Activated CD8-positive, alpha-beta memory T cell treated with anti-CD3 and anti-CD28 coated beads, Interleukin-2, amount 50 U/mL, for 4 hours (primary cell): ENCODE measurements around the gene CCDC138.
"Not testable (repeated sequence)": the region's sequence is repeated elsewhere in the genome, so short reads cannot be mapped to it uniquely, and the experiment has no call there.

ENCODE experiments used
- DNase-seq: peaks from one replicate; pipeline ENCODE4 v3.0.0-alpha.2; 2020

CCDC138 gene, protein sequence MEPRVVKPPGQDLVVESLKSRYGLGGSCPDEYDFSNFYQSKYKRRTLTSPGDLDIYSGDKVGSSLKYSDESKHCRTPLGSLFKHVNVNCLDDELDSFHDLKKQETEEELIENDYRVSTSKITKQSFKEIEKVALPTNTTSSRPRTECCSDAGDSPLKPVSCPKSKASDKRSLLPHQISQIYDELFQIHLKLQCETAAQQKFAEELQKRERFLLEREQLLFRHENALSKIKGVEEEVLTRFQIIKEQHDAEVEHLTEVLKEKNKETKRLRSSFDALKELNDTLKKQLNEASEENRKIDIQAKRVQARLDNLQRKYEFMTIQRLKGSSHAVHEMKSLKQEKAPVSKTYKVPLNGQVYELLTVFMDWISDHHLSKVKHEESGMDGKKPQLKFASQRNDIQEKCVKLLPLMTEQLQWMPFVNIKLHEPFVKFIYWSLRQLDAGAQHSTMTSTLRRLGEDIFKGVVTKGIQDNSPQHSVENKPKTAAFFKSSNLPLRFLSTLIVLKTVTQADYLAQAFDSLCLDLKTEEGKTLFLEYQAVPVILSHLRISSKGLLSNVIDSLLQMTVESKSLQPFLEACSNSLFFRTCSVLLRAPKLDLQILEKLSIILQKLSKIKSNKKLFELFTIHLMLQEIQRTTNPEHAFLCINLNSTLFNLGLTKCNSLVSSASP

DNA sequence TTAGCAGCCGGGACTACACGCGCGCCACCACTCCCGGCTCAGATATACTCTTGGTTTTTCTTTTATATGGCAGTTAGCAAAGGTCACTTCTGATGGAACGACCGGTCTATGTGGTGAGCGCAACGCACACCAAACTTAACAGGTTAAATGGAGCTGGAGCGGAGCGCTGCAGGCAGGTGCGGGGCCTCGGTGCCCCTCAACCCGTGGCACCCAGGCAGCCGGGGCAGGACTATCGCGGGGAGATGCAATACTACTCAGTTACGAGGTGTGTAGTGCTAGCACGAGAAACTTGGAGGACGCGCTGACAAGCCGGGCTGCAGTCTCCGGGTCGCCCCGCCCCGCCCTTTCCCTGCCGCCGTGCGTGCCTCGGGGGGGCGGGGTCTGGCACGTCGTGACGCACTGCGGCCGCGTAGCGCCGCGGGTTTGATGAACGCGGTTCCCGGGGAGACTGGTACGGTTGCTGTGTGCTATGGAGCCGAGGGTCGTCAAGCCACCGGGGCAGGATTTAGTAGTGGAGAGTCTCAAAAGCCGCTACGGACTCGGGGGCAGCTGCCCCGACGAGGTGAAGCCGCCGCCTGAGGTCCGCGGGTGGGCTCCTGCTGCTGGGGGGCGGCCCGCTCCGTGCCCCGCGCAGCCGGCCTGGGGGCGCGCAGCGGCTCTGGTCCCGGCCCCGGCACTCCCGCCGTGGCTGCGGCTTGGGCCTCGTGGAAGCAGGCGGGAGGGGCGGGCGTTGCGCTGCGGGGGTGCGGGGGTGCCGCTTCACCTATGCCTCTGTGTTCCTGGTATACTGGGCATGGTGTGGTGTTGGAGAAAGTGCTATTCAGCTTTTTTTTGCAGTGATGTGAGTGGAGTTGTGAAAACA lies at the start of gene CCDC138:
Gene CCDC138, plus strand, starts transcription at position 418 of the 862 bp plus-strand sequence. Its CDS starts 52 bp downstream, at position 470.
- DNase-seq, result peak; percentile 93

DNA sequence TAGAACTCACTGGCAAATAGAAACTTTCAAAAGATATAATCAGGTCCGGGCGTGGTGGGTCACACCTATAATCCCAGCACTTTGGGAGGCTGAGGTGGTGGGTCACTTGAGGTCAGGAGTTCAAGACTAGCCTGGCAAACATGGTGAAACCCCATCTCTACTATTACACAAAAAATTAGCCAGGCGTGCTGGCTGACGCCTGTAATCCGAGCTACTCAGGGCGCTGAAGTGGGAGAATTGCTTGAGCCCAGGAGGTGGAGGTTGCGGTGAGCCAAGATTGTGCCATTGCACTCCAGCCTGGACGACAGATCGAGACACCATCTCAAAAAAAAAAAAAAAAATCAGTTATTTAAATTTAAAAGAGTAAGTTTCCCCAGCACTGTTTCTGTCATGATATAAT lies 28.6 kb upstream of the CCDC138 start:
- not testable (repeated sequence) for DNase-seq

DNA sequence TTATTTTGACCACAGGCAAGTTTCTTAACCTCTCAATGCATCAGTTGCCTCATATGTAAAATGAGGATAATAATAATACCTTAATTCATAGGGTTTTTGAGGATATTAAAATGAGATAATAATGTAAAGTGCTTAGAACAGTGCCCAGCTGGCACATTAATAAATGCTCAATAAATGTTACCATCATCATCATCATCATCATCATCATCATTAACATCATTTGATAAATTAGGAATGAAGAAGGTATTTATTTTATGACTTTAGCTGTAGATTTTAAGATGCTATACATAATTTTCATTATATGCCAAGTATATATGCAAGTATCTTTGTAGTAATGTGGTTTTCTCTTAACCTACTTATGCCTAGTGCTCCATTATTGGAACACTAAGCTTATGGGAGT lies 24.0 kb upstream of the CCDC138 start:
- not testable (repeated sequence) for DNase-seq

DNA sequence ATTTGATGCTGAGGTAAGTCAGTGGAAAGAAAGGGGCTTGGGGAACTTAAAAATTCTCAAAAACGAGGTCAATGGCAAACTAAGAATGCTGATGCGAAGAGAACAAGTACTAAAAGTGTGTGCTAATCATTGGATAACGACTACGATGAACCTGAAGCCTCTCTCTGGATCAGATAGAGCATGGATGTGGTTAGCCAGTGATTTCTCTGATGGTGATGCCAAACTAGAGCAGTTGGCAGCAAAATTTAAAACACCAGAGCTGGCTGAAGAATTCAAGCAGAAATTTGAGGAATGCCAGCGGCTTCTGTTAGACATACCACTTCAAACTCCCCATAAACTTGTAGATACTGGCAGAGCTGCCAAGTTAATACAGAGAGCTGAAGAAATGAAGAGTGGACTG lies 19.9 kb upstream of the CCDC138 start:
- DNase-seq, result not testable (repeated sequence)

DNA sequence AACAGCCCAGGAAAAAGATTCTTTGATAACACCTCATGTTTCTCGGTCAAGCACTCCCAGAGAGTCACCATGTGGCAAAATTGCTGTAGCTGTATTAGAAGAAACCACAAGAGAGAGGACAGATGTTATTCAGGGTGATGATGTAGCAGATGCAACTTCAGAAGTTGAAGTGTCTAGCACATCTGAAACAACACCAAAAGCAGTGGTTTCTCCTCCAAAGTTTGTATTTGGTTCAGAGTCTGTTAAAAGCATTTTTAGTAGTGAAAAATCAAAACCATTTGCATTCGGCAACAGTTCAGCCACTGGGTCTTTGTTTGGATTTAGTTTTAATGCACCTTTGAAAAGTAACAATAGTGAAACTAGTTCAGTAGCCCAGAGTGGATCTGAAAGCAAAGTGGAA lies 18.7 kb upstream of the CCDC138 start:
- not testable (repeated sequence) for DNase-seq

DNA sequence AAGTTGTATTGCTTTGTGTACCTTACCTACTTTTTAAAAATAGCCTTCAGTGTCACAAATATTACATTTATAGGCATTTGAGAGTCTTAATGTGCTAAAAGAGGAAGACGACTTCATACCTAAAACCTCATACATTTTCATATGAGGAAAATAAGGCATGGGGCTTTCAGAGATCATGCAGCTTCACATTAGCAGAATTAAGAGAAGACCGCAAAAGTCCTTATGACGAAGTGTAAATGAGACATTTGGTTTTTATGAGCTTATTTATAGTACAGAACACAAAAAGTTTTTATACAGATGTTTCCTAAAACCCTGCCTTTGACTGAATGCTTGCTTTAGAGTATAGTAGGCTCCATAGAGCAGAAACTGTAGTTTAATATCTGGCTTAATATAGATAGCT lies 10.1 kb upstream of the CCDC138 start:
- no peak for DNase-seq

DNA sequence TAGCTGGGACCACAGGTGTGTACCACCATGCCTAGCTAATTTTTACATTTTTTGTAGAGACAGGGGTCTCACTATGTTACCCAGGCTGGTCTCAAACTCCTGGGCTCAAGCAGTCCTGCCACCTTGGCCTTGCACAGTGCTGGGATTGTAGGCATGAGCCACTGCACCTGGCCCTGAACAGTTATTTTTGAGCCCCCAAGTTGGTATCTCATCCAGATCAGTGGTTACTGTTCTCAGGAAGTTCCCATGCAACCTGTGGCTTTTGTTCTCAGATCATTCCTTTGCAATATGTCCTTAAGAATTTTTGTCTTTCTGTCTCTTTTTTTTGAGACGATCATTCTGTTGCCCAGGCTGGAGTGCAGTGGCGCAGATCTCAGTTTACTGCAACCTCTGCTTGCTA lies 7.7 kb upstream of the CCDC138 start:
- DNase-seq, result no peak

DNA sequence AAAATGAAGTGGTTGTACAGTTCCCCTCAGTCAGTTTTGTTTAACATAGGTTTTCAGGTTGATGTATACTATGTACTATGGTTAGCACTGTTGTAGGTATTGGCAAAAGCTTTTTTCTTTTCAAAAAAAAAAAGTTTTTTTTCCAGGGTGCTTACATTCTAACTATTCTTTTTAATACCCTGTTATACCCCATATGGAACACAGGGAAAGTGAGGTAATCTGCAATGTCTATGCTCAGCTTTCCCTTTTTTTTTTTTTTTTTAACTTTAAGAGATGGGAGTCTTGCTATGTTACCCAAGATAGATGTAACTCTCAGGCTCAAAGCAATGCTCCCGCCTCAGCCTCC lies 590 bp upstream of the CCDC138 start:
- DNase-seq, result no peak

DNA sequence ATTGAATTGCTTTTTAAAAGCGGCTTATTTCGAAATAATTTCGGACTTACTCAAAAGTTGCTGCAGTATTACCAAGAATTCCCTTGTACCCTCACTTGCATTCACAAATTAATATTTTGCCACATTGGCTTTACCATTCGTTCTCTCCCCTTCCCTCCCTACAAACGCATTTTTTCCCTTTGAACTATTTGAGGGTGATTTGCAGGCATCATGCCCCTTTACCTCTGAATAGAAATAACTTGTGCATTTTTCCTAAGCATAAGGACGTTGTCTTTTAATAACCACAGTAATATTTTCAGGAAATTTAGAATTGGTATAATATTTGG lies 608 bp downstream of the CCDC138 start:
- DNase-seq, result no peak

DNA sequence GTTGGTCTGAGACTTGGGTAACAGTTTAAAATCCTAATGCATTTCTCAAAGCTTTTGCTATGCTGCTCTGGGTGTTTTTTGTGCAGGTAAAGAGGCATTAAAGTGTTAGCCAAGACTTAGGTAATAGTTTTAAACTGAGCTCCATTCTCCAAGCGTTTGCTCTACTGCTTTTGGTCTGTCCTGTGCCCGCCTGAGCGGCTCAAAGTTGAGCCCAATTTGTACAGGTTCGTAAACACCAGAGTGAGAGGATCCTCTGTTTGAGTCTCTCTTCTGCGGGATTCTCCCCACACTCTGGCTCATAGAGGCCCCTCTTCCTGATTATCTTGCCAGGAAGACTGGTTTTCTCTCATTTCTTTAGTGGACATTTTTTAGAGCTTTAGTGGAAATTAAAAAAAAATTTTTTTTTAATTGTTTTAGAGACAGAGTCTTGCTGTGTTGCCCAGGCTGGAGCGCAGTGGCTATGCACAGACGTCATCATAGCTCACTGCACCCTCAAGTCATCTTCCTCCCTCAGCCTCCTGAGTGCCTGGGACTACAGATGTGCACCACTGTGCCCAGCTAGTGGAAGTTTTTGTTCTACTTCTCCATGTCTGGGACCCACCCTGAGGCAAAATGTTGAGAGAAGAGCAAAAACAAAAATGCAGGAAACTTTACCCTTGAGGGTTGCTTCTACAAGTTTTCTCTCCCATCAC lies 16.6 kb downstream of the CCDC138 start:
- no peak for DNase-seq

DNA sequence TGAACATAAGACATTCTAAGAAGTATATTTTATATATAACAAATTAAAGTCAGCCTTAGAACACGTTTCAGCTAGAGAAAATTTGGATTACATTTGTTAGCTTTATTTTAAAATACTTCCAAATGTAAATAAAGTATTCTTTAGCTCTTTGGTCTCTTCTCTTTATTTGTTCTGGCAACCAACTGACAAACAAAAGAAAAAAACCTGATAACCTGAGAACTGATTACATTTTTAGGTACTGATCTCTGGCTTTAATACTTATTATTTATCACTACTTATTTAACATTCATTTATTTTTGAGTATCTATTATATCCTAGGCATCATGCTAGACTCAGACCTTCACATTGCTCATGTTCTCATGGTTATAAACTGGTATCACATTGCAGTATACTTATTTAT lies 18.5 kb downstream of the CCDC138 start:
- no peak for DNase-seq

DNA sequence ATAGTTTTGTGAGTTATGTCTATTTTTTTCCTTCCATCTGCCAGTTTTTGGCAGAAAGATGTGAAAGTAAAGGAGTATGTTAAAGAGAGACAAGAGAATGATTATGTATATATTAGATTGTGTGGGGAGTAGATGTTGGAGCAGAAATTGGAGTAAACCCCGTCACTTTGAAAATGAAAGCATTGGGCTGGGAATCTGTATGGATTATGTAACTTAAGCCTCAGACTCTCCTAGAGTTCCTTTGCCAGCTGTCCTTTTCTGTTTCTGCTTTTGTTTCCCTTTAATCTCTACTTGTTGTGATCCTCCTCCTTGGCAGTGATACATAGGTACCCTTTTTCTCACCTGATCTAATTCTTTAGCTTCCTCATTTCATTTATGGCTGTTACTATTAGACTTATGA lies 19.2 kb downstream of the CCDC138 start:
- no peak for DNase-seq

DNA sequence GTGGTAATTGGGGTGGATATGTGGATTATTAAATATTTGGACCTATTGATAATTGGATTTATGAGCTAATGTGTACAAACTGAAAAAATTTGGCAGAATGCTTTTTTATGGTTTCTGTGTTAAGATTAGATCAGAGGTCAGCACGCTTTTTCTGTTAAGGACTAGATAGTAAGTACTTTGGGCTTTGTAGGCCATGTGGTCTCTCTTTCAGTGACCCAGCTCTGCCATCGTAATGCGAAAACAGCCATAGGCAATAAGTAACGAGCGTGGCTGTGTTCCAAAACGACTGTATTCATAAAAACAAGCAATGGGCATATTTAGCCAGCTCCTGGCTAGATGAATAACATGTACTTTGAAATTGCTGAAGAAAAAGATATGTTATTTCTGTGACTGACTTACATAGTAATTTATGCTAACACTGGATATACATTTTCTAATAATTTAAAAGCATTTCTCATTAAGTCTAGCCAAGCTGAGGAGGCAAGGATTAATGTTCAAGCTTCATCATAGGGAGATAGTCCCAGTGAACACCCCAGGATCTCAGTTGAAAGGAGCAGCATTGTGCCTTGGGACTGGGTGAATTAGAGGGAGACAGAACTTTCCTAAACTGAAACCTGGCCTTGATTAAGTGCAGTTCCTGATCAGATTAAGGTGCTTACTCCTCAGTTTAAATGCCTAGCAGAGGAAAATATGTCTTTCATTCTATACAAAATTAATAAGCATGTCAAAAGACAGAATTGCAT lies 20.0 kb downstream of the CCDC138 start:
- no peak for DNase-seq

DNA sequence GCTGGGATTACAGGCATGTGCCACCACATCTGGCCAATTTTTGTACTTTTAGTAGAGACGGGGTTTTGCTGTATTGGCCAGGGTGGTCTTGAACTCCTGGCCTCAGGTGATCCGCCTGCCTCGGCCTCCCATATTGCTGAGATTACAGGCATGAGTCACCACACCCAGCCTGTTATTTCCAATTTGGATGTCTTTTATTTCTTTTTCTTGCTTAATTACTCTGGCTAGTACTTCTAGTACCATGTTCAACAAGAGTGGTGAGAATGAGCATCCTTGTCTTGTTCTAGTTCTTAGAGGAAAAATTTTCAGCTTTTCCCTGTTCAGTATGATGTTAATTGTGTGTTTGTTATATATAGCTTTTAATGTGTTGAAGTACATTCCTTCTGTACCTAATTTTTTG lies 23.4 kb downstream of the CCDC138 start:
- DNase-seq, result no peak

DNA sequence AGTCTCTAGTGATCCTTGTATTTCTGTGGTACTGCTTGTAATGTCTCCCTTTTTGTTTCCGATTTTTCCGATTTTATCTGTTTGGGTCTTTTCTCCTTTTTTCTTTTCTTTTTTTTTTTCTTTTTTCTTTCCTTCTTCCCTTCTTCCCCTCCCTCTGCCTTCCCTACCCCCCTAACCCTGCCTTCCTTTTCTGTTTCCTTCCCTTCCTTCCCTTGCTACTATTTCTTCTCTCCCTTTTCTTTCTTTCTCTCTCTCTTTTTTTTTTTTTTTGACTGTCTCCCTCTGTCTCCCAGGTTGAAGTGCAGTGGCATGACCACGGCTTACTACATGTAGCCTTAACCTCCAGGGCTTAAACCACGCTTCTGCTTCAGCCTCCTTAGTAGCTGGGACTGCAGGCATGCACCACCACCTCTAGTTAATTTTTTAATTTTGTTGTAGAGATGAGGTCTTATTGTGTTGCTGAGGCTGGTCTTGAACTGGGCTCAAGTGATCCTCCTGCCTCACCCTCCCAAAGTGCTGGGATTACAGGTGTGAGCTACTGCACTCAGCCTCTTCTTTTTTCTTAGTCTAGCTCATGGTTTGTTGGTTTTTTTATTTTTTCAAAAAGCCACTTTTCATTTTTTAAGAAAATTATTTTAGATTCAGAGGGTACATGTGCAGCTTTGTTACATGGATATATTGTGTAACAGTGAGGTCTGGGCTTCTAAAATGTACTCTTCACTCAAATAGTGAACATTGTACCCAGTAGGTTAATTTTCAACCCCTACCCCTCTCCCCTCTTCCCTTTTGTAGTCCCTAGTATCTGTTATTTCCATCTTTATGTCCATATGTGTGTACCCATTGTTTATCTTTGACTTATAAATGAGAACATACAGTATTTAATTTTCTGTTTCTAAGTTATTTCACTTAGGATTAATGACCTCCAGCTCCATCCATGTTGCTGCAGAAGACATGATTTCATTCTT lies 24.7 kb downstream of the CCDC138 start:
- DNase-seq, result no peak

DNA sequence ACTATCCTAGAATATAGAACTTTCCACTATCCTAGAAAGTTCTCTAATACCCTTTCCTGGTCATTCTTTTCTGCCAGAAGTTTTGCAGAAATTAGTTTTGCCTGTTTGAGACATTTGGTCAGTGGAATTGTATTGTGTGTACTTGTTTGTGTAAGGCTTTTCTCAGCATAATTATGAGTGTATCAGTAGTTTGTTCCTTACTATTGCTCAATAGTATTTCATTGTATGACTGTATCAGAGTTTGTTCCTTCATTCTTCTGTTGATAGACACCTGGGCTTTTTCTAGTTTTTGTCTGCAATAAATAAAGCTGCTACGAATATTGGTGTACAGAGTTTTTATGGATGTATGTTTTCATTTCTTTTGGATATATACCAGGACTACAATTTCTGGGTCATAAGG lies 27.2 kb downstream of the CCDC138 start:
- no peak for DNase-seq

DNA sequence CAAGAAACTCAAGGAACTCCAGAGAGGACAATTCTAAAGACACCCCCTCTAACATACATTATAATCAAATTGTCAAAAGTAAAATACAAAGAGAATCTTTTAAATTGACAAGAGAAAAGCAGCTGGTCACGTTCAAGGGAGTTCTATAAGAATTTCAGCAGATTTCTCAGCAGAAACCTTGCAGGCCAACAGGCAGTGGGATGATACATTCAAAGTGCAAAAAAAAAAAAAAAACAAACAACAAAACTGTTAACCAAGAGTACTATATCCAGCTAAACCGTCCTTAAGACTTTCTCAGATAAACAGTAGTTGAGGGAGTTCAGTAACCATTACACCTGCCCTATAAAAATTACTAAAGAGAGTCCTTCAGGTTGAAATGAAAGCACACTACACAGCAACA lies 33.9 kb downstream of the CCDC138 start:
- no peak for DNase-seq

DNA sequence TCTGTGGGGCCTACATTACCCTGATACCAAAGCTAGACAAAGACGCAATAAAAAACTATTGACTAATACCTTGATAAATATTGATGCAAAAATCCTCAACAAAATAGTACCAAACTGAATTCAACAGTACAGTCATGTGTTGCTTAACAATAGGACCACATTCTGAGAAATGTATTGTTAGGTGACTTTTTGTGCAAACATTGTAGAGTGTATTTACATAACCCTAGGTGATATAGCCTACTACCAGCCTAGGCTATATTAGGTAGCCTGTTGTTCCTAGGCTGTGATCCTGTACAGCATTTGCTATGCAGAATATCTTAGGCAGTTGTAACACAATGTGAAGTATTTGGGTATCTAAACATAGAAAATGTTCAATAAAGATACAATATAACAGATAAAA lies 36.7 kb downstream of the CCDC138 start:
- DNase-seq, result no peak

DNA sequence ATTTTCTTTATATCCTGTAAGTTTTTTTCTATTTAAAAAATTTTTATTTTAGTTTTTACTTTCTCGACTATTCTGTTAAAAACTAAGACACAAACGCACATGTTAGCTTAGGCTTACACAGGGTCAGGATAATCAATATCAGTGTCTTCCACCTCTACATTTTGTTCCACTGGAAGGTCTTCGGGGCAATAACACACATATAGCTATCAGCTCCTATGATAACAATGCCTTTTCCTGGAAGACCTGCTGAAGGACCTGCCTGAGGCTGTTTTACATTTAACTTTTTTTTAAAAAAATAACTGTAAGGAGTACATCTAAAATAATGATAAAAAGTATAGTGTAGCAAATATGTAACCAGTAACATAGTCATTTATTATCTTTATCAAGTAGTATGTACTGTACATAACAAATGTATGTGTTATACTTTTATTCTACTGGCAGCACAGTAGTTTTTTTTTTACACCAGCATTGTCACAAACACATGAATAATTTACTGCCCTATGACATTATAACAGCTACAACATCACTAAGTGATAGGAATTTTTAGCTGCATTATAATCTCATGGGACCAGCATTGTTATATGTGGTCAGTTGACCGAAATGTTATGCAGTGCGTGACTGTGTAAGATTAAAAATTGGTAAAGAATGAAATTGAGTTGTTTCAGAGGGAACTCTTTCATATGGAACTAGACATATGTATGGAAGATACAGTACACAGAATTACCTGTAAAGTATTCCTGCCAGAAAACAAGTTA lies 37.9 kb downstream of the CCDC138 start:
- no peak for DNase-seq

DNA sequence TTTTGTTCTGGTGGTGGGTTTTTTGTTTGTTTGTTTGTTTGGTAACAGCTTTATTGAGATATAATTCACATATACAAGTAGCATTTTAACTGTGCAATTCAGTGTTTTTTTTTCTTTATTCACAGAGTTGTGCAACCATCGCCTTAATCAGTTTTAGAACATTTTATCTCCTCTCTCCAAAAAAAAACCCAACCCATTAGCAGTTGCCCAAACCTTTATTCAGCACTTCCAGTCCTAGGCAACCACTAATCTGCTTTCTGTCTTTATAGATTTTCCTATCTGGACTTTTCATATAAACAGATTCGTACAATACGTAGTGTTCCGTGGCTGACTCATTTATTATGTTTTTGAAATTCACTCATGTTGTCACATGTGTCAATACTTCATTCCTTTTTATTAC lies 38.7 kb downstream of the CCDC138 start:
- no peak for DNase-seq
